Stimulated activated naive CD8-positive, alpha-beta T cell treated with anti-CD3 and anti-CD28 coated beads, Interleukin-15, amount 100 ng/mL, for 72 hours (primary cell): ENCODE data around the gene FANCB.

Experiments
- ATAC-seq: fragments of 150-1000 bp; cut with Tn5 transposase; 2 replicates; pipeline ENCODE4 v1.10.0; 2021; ENCODE audit warnings: mild to moderate bottlenecking, moderate library complexity
- DNase-seq, 2 donors: peaks; one replicate each; pipeline ENCODE4 v3.0.0; 2021 to 2022
- H3K27ac Mint-ChIP-seq, 2 donors: one replicate each; pipeline ENCODE4 v1.8.0; 2022; ENCODE audit warnings: mild to moderate bottlenecking in 2 of 2, mixed read lengths in 2 of 2, moderate library complexity in 2 of 2
- H3K27me3 Mint-ChIP-seq: one replicate; pipeline ENCODE4 v1.8.0; 2022; ENCODE audit warnings: mixed read lengths
- H3K4me1 Mint-ChIP-seq: one replicate; pipeline ENCODE4 v1.8.0; 2022; ENCODE audit warnings: mild to moderate bottlenecking, mixed read lengths
- H3K4me3 Mint-ChIP-seq, 2 donors: one replicate each; pipeline ENCODE4 v1.8.0; 2022; ENCODE audit warnings: mild to moderate bottlenecking in 2 of 2, mixed read lengths in 2 of 2, moderate library complexity in 1 of 2
- H3K9me3 Mint-ChIP-seq, 2 donors: one replicate each; pipeline ENCODE4 v1.8.0; 2022; ENCODE audit warnings: mixed read lengths in 2 of 2

The FANCB gene

GRCh38 chrX:14798805-14799397 is 74.0 kb downstream of the FANCB start:
- H3K4me3 Mint-ChIP-seq, result peak overlapping the region in 1 of 2 donors; percentile 50

More at GRCh38 chrX:14798805-14799397, 74.0 kb downstream of the FANCB start:
- ATAC-seq (peak; percentile 93), DNase-seq (peak; percentile 1 to 36)
- Mint-ChIP-seq H3K27ac (no peak overlapping the region), H3K27me3 (no peaks in the 10 kb centered on the region), H3K4me1 (peaks cover 9% of the 10 kb centered on the region), H3K9me3 (peaks cover 6 to 15% of the 10 kb centered on the region in 2 donors)
